ENCODE results near the gene OTOP3.
A peak's percentile ranks its signal among the peaks of the same experiment; 100 is the strongest.

The OTOP3 gene

DNA sequence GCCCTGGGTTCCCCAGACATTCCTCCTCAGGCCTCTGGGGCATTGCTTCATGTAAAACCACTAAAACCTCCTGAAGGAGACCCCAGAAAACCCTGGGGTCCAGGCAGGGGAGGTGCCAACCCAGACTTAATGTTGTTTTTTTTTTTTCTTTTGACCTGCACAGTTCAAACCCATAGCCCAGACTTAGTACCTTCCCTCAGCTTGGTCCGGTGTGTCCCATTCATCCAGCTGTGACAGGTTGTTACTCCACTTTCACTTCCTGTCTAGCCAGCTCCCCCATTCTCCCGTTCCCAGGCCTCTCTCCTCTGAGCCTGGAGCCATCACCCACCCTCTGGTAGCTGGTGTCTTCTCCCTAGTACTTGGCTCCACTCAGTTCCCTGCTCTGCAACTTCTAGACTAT lies 56.5 kb downstream of the OTOP3 start:
- no peaks in the 10 kb centered on the region for H3K27me3 ChIP-seq (ENCODE audit: control insufficient read depth in 1 of 2, insufficient read depth in 2 of 2, low read length in 2 of 2)
- peak overlapping the region in 1 of 2 donors; percentile 6 for H3K9ac ChIP-seq (ENCODE audit: low read length in 2 of 2)
- no peaks in the 10 kb centered on the region for H3K9me3 ChIP-seq (ENCODE audit: control insufficient read depth in 2 of 2, low read length in 2 of 2)
- no peaks in the 10 kb centered on the region for H3K36me3 ChIP-seq (ENCODE audit: control insufficient read depth in 2 of 2, insufficient read depth in 2 of 2, low read length in 2 of 2)
- H3K4me1 ChIP-seq (ENCODE audit: control insufficient read depth, insufficient read depth, low read length): peaks cover 36% of the 10 kb centered on the region
- peak overlapping the region; percentile 60 for H3K27ac ChIP-seq (ENCODE audit: low read length)
- no peak overlapping the region for H3K4me3 ChIP-seq (ENCODE audit: low read length in 2 of 2)

DNA sequence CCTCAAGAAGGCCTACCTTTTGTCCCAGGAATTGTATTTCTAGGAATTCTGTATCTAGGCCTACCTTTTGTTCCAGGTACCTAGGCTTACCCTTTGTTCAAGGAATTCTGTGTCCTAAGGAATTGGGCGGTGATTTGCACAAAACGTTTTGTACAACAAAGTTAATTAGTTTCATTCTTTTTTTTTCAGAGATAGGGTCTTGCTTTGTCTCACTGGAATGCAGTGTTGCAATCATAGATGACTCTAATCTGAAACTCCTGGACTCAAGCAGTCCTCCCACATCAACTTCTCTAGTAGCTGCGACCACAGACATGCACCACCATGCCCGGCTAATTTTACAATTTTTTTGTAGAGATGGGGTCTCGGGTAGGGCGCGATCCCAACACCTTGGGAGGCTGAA lies 58.7 kb downstream of the OTOP3 start:
- Histone ChIP-seq H3K9ac (ENCODE audit: low read length in 2 of 2) (no peak overlapping the region), H3K27ac (ENCODE audit: low read length) (no peak overlapping the region), H3K36me3 (ENCODE audit: control insufficient read depth in 2 of 2, insufficient read depth in 2 of 2, low read length in 2 of 2) (peaks cover 3% of the 10 kb centered on the region in 2 donors), H3K4me1 (ENCODE audit: control insufficient read depth, insufficient read depth, low read length) (peaks cover 23% of the 10 kb centered on the region), H3K27me3 (ENCODE audit: control insufficient read depth in 1 of 2, insufficient read depth in 2 of 2, low read length in 2 of 2) (no peaks in the 10 kb centered on the region), H3K9me3 (ENCODE audit: control insufficient read depth in 2 of 2, low read length in 2 of 2) (no peaks in the 10 kb centered on the region), H3K4me3 (ENCODE audit: low read length in 2 of 2) (no peak overlapping the region)

GRCh38 chr17:74995847-74996246 lies 60.1 kb downstream of the OTOP3 start:
- Histone ChIP-seq H3K9me3 (ENCODE audit: control insufficient read depth in 2 of 2, low read length in 2 of 2) (no peaks in the 10 kb centered on the region), H3K4me1 (ENCODE audit: control insufficient read depth, insufficient read depth, low read length) (peaks cover 12% of the 10 kb centered on the region), H3K4me3 (ENCODE audit: low read length in 2 of 2) (no peak overlapping the region), H3K9ac (ENCODE audit: low read length in 2 of 2) (no peak overlapping the region), H3K27me3 (ENCODE audit: control insufficient read depth in 1 of 2, insufficient read depth in 2 of 2, low read length in 2 of 2) (no peaks in the 10 kb centered on the region), H3K36me3 (ENCODE audit: control insufficient read depth in 2 of 2, insufficient read depth in 2 of 2, low read length in 2 of 2) (peaks cover 5 to 6% of the 10 kb centered on the region in 2 donors), H3K27ac (ENCODE audit: low read length) (no peak overlapping the region)

- no peak overlapping the region for H3K9ac ChIP-seq (ENCODE audit: low read length in 2 of 2)
- no peaks in the 10 kb centered on the region for H3K9me3 ChIP-seq (ENCODE audit: control insufficient read depth in 2 of 2, low read length in 2 of 2)
- peaks cover 27% of the 10 kb centered on the region in 2 donors for H3K36me3 ChIP-seq (ENCODE audit: control insufficient read depth in 2 of 2, insufficient read depth in 2 of 2, low read length in 2 of 2)
- no peaks in the 10 kb centered on the region for H3K4me1 ChIP-seq (ENCODE audit: control insufficient read depth, insufficient read depth, low read length)
- no peaks in the 10 kb centered on the region for H3K27me3 ChIP-seq (ENCODE audit: control insufficient read depth in 1 of 2, insufficient read depth in 2 of 2, low read length in 2 of 2)
- H3K4me3 ChIP-seq (ENCODE audit: low read length in 2 of 2): no peak overlapping the region
- no peak overlapping the region for H3K27ac ChIP-seq (ENCODE audit: low read length)
Measured at GRCh38 chr17:74998783-74999182, 63.1 kb downstream of the OTOP3 start.

GRCh38 chr17:74999523-74999922 lies 63.8 kb downstream of the OTOP3 start:
- no peak overlapping the region for H3K27ac ChIP-seq (ENCODE audit: low read length)
- peaks cover 30 to 33% of the 10 kb centered on the region in 2 donors for H3K36me3 ChIP-seq (ENCODE audit: control insufficient read depth in 2 of 2, insufficient read depth in 2 of 2, low read length in 2 of 2)
- H3K9ac ChIP-seq (ENCODE audit: low read length in 2 of 2): no peak overlapping the region
- H3K27me3 ChIP-seq (ENCODE audit: control insufficient read depth in 1 of 2, insufficient read depth in 2 of 2, low read length in 2 of 2): no peaks in the 10 kb centered on the region
- H3K4me1 ChIP-seq (ENCODE audit: control insufficient read depth, insufficient read depth, low read length): peaks cover 2% of the 10 kb centered on the region
- no peak overlapping the region for H3K4me3 ChIP-seq (ENCODE audit: low read length in 2 of 2)
- H3K9me3 ChIP-seq (ENCODE audit: control insufficient read depth in 2 of 2, low read length in 2 of 2): no peaks in the 10 kb centered on the region
